Measurements from ENCODE around the gene ACY1. TPM values are rescaled to one million over a fixed set of nuclear protein-coding genes. Genes with fewer than 3 reads are reported as not detected.

Gene ACY1
- total and polyA plus RNA-seq, 7 experiments from 2014 or later: 7.8 to 28.3 (median 12.4) TPM

DNA sequence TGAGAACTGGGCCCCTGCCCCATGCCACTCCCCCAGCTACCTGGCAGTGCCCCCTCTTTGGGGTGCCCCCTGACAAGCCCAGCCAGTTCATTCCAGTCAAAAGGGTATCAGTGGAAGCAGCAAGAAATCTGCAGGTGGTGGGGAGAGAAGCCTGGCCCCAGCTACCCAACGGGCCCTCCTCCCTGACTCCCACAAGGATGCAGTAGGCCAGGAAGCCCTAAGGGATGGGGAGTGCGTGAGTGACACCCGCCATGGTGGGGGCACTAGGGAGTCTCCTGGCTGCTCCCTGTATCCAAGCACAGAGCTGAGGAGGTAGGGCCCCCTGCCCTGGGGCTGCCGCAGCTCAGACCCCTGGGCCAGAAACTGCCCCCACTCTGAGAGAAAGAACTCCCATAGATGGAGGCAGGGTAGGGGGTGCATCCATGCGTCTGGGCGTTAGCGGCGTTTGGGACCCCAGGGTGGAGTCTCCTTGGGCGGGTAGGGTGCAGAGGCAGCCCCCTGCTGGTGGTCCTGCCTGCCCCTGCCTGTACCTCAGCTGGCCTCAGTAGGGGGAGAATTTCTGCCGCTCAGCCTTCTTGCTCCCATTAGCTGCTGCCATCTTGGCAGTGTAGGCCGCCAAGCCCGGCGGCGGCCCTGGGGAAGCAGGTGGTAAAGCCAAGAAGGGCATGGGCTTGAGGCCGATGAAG is 25.7 kb upstream of the ACY1 start:
- peaks cover 3 to 4% of the 10 kb centered on the region in 2 donors for H3K27me3 ChIP-seq (ENCODE audit: control insufficient read depth in 2 of 2, insufficient read depth in 2 of 2, low read length in 2 of 2)
- H3K27ac Mint-ChIP-seq: no peak overlapping the region

DNA sequence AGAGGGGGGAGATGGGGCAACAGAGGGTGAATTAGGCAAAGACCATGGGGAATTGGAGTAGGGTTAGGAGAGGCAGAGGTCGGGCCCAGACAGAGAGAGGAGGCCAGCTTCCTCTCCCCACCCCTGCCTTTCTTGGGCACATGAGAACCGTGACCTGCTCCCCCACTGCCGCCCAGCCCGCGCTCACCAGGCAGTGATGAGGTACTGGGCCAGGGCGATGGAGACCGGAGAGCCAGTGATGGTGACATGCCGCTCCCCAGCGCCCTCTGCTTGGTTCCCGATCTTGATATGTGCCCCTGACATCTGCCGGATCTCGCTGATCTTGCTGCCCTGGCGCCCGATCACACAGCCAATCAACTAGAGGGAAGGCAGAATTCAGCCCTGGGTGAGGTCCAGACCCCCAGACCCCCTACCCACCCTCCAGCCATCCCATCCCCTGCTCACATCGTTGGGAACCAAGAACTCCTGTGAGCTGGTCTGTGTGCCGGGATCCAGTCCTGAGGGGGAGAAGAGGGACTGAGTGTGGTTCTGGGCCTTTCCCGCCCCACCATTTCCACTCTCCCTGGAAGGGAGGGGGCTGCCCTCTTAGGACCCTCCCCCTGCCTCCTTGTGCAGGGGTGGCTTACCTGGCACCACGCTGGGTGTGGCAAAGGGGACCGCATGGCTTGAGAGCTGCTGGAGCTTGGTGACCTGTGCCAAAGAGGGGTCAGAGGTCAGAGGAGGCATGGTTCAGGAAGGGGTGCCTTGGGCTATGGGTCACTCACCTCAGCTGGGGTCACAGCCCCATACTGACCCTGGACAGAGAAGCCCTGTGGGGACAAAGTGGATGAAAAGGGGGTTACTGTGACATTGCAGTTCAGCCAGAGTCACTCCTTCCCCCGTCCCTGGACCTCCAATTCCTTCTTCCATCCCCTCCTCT is 24.5 kb upstream of the ACY1 start:
- ChIA-PET POLR2A (no interaction called here), CTCF (no interaction called here)
- H3K9me3 Mint-ChIP-seq: no peaks in the 10 kb centered on the region
- Histone ChIP-seq H3K27ac (ENCODE audit: low read depth, low read length) (no peak overlapping the region), H3K27me3 (ENCODE audit: control insufficient read depth in 2 of 2, insufficient read depth in 2 of 2, low read length in 2 of 2) (peaks cover 3 to 4% of the 10 kb centered on the region in 2 donors), H3K4me3 (ENCODE audit: low read length) (no peak overlapping the region), H3K4me1 (ENCODE audit: control insufficient read depth in 2 of 2, insufficient read depth in 2 of 2, low read length in 2 of 2) (peaks cover 0 to 7% of the 10 kb centered on the region in 2 donors), H3K36me3 (ENCODE audit: control insufficient read depth in 2 of 3, insufficient read depth in 3 of 3, low read length in 3 of 3) (peaks cover 0 to 3% (median 0%) of the 10 kb centered on the region in 3 experiments), H3K9me3 (ENCODE audit: control insufficient read depth in 2 of 3, low read length in 3 of 3) (no peaks in the 10 kb centered on the region)
- peaks cover 5 to 33% (median 7%) of the 10 kb centered on the region in 5 donors for H3K27me3 Mint-ChIP-seq
- DNase-seq (no peak), ATAC-seq (no peak)
- intact Hi-C loops (cut with micrococcal nuclease): no loop called here
- peaks cover 0 to 6% (median 3%) of the 10 kb centered on the region in 7 donors for H3K4me1 Mint-ChIP-seq
- H3K36me3 Mint-ChIP-seq: peaks cover 0 to 11% (median 4%) of the 10 kb centered on the region in 5 donors
- H3K4me3 Mint-ChIP-seq: peak overlapping the region in 2 of 10 donors; percentile 31 to 76
- no peak overlapping the region for H3K27ac Mint-ChIP-seq

More for the DNA sequence above, 25.7 kb upstream of the ACY1 start:
- Histone ChIP-seq H3K27ac (ENCODE audit: low read depth, low read length) (no peak overlapping the region), H3K4me1 (ENCODE audit: control insufficient read depth in 2 of 2, insufficient read depth in 2 of 2, low read length in 2 of 2) (peaks cover 0 to 7% of the 10 kb centered on the region in 2 donors), H3K9me3 (ENCODE audit: control insufficient read depth in 2 of 3, low read length in 3 of 3) (no peaks in the 10 kb centered on the region), H3K4me3 (ENCODE audit: low read length) (no peak overlapping the region), H3K36me3 (ENCODE audit: control insufficient read depth in 2 of 3, insufficient read depth in 3 of 3, low read length in 3 of 3) (peaks cover 0 to 3% (median 0%) of the 10 kb centered on the region in 3 experiments)
- POLR2A ChIA-PET: interaction anchor here (0.6 to 1.3 kb wide), 3 partner anchors 13 to 16 kb away, joined by 3 to 4 read pairs (median 4); partner anchors contain the start of gene ABHD14B
- ATAC-seq (no peak), DNase-seq (no peak)
- no peaks in the 10 kb centered on the region for H3K9me3 Mint-ChIP-seq
- peaks cover 0 to 11% (median 4%) of the 10 kb centered on the region in 5 donors for H3K36me3 Mint-ChIP-seq
- H3K4me3 Mint-ChIP-seq: no peak overlapping the region
- H3K27me3 Mint-ChIP-seq: peaks cover 16 to 40% (median 17%) of the 10 kb centered on the region in 5 donors
- CTCF ChIA-PET: interaction anchor here (0.5 to 0.6 kb wide), 2 partner anchors 187 to 1597 kb away, joined by 3 read pairs; no protein-coding TSS in a partner anchor
- H3K4me1 Mint-ChIP-seq: peaks cover 0 to 6% (median 4%) of the 10 kb centered on the region in 7 donors
- intact Hi-C loops (cut with micrococcal nuclease): no loop called here

DNA sequence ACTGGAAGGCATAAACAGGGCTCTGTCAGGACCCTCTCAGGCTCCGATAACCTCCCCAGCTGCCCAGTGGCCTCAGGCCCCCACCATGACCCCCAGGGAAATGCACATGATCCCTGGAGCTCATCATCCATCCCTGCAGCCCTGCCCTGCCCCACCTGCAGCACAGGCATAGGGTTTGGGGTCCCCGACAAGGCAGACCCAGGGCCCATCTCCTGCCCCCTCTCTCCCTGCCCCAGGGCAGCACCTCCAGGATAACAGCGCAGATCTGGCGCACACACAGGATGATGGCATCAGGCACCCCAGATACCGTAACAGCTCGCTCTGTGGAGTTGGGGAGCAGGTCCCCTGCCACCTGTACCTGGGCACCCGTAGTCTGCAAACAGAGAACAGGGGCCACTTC is 23.7 kb upstream of the ACY1 start:
- ATAC-seq (no peak), DNase-seq (no peak)
- Histone ChIP-seq H3K9me3 (ENCODE audit: control insufficient read depth in 2 of 3, low read length in 3 of 3) (no peaks in the 10 kb centered on the region), H3K36me3 (ENCODE audit: control insufficient read depth in 2 of 3, insufficient read depth in 3 of 3, low read length in 3 of 3) (peaks cover 0 to 3% (median 0%) of the 10 kb centered on the region in 3 experiments), H3K4me3 (ENCODE audit: low read length) (no peak overlapping the region), H3K27ac (ENCODE audit: low read depth, low read length) (no peak overlapping the region), H3K4me1 (ENCODE audit: control insufficient read depth in 2 of 2, insufficient read depth in 2 of 2, low read length in 2 of 2) (peaks cover 0 to 7% of the 10 kb centered on the region in 2 donors), H3K27me3 (ENCODE audit: control insufficient read depth in 2 of 2, insufficient read depth in 2 of 2, low read length in 2 of 2) (peaks cover 3 to 4% of the 10 kb centered on the region in 2 donors)
- intact Hi-C loops (cut with micrococcal nuclease): no loop called here
- CTCF ChIA-PET: no interaction called here
- peaks cover 0 to 6% (median 4%) of the 10 kb centered on the region in 7 donors for H3K4me1 Mint-ChIP-seq
- H3K27ac Mint-ChIP-seq: no peak overlapping the region
- no peak overlapping the region for H3K4me3 Mint-ChIP-seq
- H3K27me3 Mint-ChIP-seq: peaks cover 0 to 25% (median 0%) of the 10 kb centered on the region in 5 donors
- H3K9me3 Mint-ChIP-seq: no peaks in the 10 kb centered on the region
- POLR2A ChIA-PET: no interaction called here
- peaks cover 0 to 11% (median 4%) of the 10 kb centered on the region in 5 donors for H3K36me3 Mint-ChIP-seq

DNA sequence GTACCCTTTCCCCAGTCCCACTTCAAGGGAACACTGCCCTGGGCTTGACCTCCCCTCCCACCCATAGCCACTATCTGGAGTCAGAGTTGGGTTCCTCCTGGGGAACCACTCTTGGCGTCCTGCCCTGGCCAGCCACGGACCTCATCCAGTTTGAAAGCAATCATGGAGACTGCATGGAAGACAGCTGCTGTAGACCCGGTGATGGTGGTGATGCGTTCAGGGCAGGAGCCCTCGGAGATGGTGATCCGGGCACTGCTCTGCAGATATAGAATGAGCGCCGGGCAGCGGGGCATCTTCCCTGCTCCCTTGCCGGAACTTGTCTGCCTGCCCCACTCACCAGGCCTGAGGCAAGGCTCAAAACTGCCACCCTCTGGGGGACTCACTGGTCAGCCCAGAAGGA is 22.9 kb upstream of the ACY1 start:
- Mint-ChIP-seq H3K9me3 (no peaks in the 10 kb centered on the region), H3K4me1 (peaks cover 2 to 13% (median 9%) of the 10 kb centered on the region in 7 donors), H3K4me3 (no peak overlapping the region), H3K27ac (no peak overlapping the region), H3K36me3 (peaks cover 0 to 11% (median 4%) of the 10 kb centered on the region in 5 donors), H3K27me3 (peaks cover 0 to 18% (median 0%) of the 10 kb centered on the region in 5 donors)
- ATAC-seq: no peak
- no peak overlapping the region for H3K4me3 ChIP-seq (ENCODE audit: low read length)
- H3K9me3 ChIP-seq (ENCODE audit: control insufficient read depth in 2 of 3, low read length in 3 of 3): no peaks in the 10 kb centered on the region
- intact Hi-C loops (cut with micrococcal nuclease): no loop called here
- no peak for DNase-seq
- ChIA-PET POLR2A (no interaction called here), CTCF (no interaction called here)
- no peak overlapping the region for H3K27ac ChIP-seq (ENCODE audit: low read depth, low read length)
- peaks cover 0 to 3% (median 0%) of the 10 kb centered on the region in 3 experiments for H3K36me3 ChIP-seq (ENCODE audit: control insufficient read depth in 2 of 3, insufficient read depth in 3 of 3, low read length in 3 of 3)
- H3K27me3 ChIP-seq (ENCODE audit: control insufficient read depth in 2 of 2, insufficient read depth in 2 of 2, low read length in 2 of 2): peaks cover 3 to 4% of the 10 kb centered on the region in 2 donors
- H3K4me1 ChIP-seq (ENCODE audit: control insufficient read depth in 2 of 2, insufficient read depth in 2 of 2, low read length in 2 of 2): peaks cover 0 to 7% of the 10 kb centered on the region in 2 donors

DNA sequence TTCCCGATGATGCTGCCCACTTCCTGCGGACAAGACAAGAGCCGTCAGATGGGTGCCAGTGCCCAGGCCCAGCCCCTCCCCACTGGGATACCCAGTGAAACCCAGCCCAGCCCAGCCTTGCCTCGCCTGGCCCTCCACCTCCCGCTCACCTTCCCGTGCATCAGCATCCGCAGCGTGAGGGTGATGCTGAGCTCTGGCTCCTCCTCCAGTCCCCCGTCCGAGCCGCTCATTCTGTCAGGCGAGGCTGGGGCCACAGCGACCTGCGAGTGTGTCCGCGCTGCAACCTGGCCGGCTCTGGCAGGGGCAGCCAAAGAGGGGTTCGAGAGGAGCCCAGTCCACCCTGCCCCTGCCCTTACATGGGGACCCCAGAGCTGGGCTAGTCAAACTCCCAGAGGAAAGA is 22.3 kb upstream of the ACY1 start:
- intact Hi-C loops (cut with micrococcal nuclease): no loop called here
- Mint-ChIP-seq H3K4me1 (peaks cover 6 to 18% (median 13%) of the 10 kb centered on the region in 7 donors), H3K27ac (no peak overlapping the region), H3K27me3 (peaks cover 0 to 17% (median 0%) of the 10 kb centered on the region in 5 donors), H3K4me3 (no peak overlapping the region), H3K9me3 (no peaks in the 10 kb centered on the region), H3K36me3 (peaks cover 0 to 11% (median 4%) of the 10 kb centered on the region in 5 donors)
- H3K9me3 ChIP-seq (ENCODE audit: control insufficient read depth in 2 of 3, low read length in 3 of 3): no peaks in the 10 kb centered on the region
- ChIA-PET POLR2A (interaction anchor here (1.8 kb wide), 1 partner anchor 35 kb away, joined by 5 read pairs; the partner anchor contains the start of gene RPL29), CTCF (no interaction called here)
- H3K27me3 ChIP-seq (ENCODE audit: control insufficient read depth in 2 of 2, insufficient read depth in 2 of 2, low read length in 2 of 2): peaks cover 0 to 4% of the 10 kb centered on the region in 2 donors
- peaks cover 0 to 3% (median 0%) of the 10 kb centered on the region in 3 experiments for H3K36me3 ChIP-seq (ENCODE audit: control insufficient read depth in 2 of 3, insufficient read depth in 3 of 3, low read length in 3 of 3)
- DNase-seq: no peak
- H3K4me3 ChIP-seq (ENCODE audit: low read length): no peak overlapping the region
- H3K27ac ChIP-seq (ENCODE audit: low read depth, low read length): no peak overlapping the region
- H3K4me1 ChIP-seq (ENCODE audit: control insufficient read depth in 2 of 2, insufficient read depth in 2 of 2, low read length in 2 of 2): peaks cover 0 to 7% of the 10 kb centered on the region in 2 donors
- ATAC-seq: no peak

All from naive thymus-derived CD4-positive, alpha-beta T cell (primary cell).